ENCODE results near the gene RALGDS. TPM values are rescaled to one million over a fixed set of nuclear protein-coding genes. Genes with fewer than 3 reads are reported as not detected.

Gene RALGDS
- total and polyA plus RNA-seq, 9 of the 15 experiments (the other 6 are each of a cell fraction or from before 2014, with no cell fraction given): 0.75 to 43.3 (median 27.1) TPM

GRCh38 chr9:133144142-133144903, 23.3 kb upstream of the RALGDS start (continued):
- peak; percentile 69; the same call in 1 of the 2 replicates for TF ChIP-seq THRB (CRISPR knock-in tag; conservative IDR thresholded peaks at IDR 0.05)
- TF ChIP-seq TCF7 (IDR thresholded peaks at IDR 0.05; ENCODE audit: borderline replicate concordance): peak; percentile 68; the same call in 1 of the 2 replicates
- TF ChIP-seq HNRNPUL1 (IDR thresholded peaks at IDR 0.05; ENCODE audit: low read length): no peak
- no peak for TF ChIP-seq KDM5B (IDR thresholded peaks at IDR 0.05; ENCODE audit: insufficient replicate concordance, low read depth, low read length)
- no peak for TF ChIP-seq CHCHD3 (CRISPR knock-in tag; IDR thresholded peaks at IDR 0.05)
- TF ChIP-seq, protein P1, sequence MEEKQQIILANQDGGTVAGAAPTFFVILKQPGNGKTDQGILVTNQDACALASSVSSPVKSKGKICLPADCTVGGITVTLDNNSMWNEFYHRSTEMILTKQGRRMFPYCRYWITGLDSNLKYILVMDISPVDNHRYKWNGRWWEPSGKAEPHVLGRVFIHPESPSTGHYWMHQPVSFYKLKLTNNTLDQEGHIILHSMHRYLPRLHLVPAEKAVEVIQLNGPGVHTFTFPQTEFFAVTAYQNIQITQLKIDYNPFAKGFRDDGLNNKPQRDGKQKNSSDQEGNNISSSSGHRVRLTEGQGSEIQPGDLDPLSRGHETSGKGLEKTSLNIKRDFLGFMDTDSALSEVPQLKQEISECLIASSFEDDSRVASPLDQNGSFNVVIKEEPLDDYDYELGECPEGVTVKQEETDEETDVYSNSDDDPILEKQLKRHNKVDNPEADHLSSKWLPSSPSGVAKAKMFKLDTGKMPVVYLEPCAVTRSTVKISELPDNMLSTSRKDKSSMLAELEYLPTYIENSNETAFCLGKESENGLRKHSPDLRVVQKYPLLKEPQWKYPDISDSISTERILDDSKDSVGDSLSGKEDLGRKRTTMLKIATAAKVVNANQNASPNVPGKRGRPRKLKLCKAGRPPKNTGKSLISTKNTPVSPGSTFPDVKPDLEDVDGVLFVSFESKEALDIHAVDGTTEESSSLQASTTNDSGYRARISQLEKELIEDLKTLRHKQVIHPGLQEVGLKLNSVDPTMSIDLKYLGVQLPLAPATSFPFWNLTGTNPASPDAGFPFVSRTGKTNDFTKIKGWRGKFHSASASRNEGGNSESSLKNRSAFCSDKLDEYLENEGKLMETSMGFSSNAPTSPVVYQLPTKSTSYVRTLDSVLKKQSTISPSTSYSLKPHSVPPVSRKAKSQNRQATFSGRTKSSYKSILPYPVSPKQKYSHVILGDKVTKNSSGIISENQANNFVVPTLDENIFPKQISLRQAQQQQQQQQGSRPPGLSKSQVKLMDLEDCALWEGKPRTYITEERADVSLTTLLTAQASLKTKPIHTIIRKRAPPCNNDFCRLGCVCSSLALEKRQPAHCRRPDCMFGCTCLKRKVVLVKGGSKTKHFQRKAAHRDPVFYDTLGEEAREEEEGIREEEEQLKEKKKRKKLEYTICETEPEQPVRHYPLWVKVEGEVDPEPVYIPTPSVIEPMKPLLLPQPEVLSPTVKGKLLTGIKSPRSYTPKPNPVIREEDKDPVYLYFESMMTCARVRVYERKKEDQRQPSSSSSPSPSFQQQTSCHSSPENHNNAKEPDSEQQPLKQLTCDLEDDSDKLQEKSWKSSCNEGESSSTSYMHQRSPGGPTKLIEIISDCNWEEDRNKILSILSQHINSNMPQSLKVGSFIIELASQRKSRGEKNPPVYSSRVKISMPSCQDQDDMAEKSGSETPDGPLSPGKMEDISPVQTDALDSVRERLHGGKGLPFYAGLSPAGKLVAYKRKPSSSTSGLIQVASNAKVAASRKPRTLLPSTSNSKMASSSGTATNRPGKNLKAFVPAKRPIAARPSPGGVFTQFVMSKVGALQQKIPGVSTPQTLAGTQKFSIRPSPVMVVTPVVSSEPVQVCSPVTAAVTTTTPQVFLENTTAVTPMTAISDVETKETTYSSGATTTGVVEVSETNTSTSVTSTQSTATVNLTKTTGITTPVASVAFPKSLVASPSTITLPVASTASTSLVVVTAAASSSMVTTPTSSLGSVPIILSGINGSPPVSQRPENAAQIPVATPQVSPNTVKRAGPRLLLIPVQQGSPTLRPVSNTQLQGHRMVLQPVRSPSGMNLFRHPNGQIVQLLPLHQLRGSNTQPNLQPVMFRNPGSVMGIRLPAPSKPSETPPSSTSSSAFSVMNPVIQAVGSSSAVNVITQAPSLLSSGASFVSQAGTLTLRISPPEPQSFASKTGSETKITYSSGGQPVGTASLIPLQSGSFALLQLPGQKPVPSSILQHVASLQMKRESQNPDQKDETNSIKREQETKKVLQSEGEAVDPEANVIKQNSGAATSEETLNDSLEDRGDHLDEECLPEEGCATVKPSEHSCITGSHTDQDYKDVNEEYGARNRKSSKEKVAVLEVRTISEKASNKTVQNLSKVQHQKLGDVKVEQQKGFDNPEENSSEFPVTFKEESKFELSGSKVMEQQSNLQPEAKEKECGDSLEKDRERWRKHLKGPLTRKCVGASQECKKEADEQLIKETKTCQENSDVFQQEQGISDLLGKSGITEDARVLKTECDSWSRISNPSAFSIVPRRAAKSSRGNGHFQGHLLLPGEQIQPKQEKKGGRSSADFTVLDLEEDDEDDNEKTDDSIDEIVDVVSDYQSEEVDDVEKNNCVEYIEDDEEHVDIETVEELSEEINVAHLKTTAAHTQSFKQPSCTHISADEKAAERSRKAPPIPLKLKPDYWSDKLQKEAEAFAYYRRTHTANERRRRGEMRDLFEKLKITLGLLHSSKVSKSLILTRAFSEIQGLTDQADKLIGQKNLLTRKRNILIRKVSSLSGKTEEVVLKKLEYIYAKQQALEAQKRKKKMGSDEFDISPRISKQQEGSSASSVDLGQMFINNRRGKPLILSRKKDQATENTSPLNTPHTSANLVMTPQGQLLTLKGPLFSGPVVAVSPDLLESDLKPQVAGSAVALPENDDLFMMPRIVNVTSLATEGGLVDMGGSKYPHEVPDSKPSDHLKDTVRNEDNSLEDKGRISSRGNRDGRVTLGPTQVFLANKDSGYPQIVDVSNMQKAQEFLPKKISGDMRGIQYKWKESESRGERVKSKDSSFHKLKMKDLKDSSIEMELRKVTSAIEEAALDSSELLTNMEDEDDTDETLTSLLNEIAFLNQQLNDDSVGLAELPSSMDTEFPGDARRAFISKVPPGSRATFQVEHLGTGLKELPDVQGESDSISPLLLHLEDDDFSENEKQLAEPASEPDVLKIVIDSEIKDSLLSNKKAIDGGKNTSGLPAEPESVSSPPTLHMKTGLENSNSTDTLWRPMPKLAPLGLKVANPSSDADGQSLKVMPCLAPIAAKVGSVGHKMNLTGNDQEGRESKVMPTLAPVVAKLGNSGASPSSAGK (IDR thresholded peaks at IDR 0.05): peak; percentile 79
- no peak for TF ChIP-seq CBFB (CRISPR knock-in tag; IDR thresholded peaks at IDR 0.05)
- TF ChIP-seq ZSCAN29 (IDR thresholded peaks at IDR 0.05): no peak
- no peak for TF ChIP-seq ZNF224 (CRISPR knock-in tag; IDR thresholded peaks at IDR 0.05)
- TF ChIP-seq BMI1 (IDR thresholded peaks at IDR 0.05; ENCODE audit: low read length): no peak
